HG03457 (cell line): ENCODE results near the gene DOCK3.
"Not testable (repeated sequence)": the region's sequence is repeated elsewhere in the genome, so short reads cannot be mapped to it uniquely, and the experiment has no call there.

ENCODE experiments used
- ATAC-seq: cut with Tn5 transposase; IDR thresholded peaks from one replicate; pipeline ENCODE4 v1.9.1; 2021; ENCODE audit warnings: moderate number of reproducible peaks; ENCODE audit not compliant: unreplicated experiment

The DOCK3 gene

DNA sequence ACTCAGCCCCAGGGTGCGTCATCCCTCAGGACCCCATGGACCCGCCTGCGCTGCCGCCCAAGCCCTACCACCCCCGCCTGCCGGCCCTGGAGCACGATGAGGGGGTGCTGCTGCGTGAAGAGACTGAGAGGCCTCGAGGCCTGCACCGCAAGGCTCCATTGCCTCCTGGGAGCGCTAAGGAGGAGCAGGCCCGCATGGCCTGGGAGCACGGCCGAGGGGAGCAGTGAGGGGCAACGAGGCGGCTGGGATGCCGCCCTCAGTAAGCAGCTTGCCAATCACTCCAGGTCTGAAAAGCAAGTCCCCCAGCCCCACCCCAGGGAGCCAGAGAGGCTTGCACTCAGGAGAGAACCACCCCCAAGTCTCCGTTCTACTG, 706.6 kb downstream of the DOCK3 start:
- ATAC-seq, result no peak

DNA sequence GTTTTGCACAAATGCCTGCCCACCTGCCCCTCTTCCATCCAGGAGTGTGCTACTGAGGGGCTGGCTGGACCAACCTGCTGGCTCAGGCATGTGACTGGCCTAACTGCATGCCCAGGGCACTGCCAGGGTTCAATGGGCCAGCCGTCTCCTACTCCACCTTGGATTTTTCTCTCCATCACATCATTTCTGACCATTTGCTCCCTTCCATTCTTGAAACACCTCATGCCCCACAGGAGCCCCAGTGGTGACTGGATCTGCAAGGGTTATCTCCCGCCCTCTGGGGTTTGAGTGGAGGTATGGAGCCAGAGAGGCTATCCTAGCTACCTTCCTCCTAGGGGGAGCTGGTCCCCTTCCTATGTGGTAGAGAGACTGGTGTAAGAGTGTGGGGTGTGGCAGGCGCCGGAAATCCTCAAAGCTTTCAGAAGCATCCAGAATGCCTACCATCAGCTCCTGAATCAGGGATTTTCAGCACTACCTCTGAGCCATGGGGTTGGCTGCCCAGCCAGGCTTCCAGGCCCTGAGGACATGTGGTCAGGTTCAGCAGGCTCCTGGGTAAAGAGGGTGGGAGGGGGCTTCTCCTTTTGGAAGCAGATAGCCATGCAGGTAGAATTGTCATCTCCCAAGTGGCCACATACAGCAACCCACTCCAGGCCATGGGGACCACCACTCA, 707.5 kb downstream of the DOCK3 start:
- no peak for ATAC-seq

DNA sequence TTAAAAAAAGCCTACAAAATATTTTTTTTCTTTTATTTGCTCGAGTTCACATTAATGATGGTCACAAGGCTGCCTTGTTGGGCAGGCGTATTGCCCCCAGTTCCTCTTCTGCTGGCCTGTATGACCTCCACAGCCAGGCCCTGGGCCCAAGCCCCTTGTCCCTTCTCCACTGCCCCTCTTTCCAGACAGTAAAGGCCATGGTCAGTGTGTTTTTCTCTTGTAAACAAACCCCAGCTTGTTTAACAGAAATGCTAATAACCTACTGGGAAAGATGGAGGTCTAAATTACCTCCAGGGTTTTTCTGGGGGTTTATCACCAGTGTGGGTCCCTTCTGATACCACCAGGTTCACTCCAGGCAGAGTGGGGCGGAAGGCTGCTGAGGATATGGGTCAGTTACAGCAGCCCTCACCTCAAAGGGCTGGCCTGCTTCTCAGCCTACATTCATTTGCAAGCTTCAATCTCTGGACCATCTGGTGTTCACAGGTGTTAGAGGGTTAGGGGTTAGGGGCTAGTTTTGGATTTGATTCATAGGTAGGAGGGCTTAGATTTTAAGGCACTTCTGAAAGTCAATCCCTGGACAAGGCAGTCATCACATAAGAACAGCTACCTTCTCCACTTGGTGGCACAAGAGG, 708.3 kb downstream of the DOCK3 start:
- no peak for ATAC-seq

DNA sequence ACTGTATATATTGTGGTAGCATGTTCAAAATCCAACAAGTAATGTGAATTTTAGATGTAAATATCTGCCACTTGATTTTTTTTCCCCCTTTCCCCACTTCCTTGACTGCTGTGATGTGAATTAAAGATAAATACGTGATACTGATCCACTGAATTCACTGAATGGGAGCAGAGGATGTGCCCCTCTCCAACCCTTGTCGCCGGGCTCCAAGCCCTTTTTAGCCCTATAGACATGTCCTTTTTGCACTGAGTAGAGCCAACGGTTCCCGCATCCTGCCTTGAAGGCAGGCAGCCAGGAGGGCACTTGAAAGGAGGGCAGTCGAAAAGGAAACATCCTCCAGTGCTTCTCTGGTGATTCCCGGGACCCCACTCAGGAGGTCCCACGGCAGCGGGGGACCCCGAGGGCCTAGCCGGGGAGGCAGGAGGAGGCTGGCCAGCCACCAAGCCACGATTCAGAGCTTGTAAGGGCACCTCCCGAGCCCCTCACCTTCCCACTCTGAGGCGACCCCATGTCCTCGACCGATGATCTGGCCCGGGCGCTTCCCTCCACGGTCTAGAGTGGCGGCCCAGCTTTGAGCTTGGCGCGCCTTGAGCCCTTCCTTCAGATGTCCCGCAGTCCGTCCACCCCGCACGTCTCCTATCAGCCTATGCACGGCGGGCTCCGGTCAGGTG, 709.5 kb downstream of the DOCK3 start:
- ATAC-seq, result no peak

DNA sequence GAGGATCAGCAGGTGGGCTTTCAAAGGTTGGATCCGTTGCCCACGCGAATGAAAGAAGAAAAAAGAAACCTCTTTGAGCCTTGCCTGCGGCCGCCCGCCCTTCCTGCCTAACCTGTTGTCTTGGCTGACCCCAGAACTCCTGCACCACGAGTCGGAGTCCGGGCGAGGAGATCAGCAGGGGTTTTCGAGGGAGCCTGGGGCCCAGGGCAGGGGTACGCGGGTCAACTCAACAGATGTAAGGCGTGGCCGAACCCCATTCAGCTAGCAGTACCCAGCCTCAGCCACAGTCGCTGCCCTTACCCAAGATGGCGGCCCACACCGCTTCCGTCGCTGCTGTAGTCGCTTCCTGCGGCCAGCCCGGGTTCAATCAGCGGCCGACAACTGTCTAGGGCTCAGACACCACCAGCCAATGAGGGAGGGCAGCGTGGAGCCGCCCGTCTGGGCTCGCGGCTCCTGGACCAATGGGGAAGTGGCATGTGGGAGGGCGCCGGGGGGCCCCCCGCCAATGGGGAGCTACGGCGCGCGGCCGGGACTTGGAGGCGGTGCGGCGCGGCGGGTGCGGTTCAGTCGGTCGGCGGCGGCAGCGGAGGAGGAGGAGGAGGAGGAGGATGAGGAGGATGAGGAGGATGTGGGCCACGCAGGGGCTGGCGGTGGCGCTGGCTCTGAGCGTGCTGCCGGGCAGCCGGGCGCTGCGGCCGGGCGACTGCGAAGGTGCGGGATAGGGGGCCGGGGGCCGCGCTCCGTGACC, 710.2 kb downstream of the DOCK3 start, which contains the start of gene MANF:
Gene MANF (plus strand): TSS at position 566 of the 748 bp plus-strand sequence. CDS start 52 bp downstream, at position 618.
- ATAC-seq, result peak; percentile 92

DNA sequence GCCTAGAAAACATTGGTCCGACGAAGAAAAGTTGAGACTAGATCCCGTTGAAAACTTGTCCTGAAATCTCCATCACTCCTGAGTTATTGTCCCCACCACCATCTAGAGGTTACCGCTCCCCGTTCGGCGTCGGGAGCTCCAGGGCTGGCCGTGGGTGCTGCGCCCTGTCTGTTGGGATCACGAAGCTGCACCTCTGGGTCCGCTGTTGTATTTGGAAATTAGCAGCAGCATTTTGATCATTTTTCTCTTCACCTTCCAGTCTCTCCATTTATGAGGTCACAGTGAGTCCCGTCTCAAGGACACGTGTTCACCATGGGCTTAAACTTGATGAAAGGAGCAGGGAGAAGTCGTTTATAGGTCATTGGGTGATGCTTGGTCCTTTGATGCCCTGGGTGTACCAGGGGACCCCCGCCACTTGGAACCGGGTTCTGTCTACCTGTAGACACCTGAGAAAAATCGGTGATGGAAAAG, 710.9 kb downstream of the DOCK3 start:
- no peak for ATAC-seq

DNA sequence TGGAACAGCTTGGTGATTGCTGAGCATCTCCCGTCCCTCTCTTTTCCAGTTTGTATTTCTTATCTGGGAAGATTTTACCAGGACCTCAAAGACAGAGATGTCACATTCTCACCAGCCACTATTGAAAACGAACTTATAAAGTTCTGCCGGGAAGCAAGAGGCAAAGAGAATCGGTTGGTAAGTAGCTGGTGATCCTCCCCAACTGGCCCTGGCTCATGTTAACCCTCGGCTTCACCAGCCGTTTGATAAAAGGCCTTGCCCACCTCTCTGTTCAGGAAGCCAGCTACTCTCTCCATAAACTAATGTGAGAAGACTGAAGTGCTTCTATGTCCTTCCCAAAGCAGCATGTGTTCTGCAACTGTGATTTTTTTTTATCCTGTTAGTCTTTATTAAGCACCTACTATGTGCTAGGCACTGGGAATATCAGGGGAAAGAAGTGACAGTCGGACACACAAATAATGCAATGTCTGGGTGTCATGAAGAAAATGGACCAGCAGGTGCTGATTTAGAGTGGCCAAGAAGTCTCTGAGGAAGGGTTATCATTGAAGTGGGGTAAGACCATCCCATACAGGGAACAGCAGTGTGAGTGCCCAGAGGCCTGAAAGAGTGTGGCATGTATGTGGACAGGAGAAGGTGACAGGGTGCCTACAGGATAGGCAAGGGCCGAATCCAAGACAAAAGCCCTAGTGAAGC, 711.6 kb downstream of the DOCK3 start:
- no peak for ATAC-seq

DNA sequence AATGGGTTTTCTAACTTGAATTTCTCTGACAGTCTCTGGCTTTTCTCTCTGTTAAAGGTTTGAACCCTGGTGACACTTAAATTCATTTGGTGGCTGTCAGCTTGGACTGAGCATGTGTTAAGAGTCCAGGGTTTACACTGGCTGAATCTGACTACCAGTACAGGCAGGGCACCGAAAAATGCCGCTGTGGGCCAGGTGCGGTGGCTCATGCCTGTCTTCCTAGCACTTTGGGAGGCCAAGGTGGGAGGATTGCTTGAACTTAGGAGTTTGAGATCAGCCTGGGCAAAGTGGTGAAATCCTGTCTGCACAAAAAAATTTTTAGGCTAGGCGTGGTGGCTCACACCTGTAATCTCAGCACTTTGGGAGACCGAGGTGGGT, 712.1 kb downstream of the DOCK3 start:
- no peak for ATAC-seq

DNA sequence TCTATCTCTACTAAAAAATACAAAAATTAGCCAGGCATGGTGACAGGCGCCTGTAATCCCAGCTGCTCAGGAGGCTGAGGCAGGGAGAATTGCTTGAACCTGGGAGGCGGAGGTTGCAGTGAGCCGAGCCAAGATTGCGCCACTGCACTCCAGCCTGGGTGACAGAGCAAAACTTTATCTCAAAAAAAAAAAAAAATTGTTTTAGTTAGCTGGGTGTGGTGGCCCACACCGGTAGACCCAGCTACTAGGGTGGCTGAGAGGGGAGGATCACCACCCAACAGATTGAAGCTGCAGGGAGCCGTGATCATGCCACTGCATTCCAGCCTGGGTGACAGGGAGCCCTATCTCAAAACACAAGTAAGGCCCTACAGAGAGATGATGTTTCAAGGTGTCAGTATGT, 712.6 kb downstream of the DOCK3 start:
- not testable (repeated sequence) for ATAC-seq

DNA sequence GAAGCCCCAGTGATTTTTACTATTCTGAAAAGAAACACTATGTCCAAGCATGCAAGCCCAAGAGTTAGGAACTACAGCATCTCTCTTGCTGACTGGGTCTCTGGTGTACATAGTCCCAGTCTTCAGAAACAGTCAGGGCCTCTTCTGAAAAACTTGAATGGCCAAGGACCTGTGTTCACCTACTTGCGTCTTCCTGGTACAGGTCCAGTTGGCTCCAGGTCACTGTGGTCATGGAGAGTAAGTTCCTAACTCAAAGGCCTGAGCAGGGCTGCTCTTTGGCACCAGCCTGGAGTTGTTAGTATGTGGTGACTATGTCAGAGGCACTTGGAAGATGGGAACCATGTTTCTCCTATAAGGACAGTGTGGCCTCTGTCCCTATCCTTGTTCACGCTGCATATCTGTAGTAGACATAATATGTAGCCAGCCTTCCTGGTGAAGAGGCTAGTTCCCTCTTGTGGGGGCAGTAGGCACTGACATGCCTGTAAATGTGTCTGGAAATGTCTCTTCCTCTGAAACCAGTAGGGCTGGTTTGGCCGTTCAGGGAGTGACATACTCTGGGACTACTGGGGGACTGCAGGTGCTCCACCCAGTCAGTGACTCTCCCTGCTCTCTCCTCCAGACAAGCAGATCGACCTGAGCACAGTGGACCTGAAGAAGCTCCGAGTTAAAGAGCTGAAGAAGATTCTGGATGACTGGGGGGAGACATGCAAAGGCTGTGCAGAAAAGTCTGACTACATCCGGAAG, 713.7 kb downstream of the DOCK3 start:
- ATAC-seq, result no peak

DNA sequence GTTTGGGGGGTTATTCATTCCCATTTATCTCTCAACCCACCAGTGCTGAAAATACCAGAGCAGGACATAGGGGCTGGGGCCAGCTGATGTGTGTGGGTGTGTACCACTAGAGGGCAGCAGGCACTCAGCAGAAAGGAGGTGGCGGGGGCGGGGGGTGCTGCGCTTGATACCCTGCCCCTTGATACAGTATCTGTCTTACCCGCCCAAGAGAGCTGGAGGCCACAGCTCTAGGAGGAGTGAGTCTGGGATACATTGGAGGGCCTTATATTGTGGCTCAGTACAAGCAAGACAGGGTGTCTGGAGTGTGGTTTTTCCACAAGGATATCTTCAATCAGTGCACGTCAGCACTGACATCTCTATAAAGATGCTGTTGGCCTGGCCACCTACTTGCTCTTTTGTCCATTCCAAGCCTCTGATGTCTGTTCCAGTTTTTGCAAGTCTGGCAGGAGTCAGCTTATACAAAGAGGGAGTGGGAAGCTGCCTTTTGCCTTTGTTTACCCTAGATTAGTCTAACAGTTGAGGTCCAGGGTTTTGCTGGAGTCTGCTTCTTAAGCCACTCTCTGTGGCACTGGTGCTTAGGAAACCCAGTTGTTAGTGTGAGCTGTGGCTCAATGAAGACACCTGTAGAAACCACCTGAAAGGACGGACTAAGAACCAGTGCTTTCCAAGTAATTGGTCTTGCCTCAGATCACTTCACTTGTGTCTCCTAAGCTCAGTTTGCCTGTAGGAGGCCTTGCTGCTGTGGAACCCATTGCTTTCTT, 714.9 kb downstream of the DOCK3 start:
- no peak for ATAC-seq

DNA sequence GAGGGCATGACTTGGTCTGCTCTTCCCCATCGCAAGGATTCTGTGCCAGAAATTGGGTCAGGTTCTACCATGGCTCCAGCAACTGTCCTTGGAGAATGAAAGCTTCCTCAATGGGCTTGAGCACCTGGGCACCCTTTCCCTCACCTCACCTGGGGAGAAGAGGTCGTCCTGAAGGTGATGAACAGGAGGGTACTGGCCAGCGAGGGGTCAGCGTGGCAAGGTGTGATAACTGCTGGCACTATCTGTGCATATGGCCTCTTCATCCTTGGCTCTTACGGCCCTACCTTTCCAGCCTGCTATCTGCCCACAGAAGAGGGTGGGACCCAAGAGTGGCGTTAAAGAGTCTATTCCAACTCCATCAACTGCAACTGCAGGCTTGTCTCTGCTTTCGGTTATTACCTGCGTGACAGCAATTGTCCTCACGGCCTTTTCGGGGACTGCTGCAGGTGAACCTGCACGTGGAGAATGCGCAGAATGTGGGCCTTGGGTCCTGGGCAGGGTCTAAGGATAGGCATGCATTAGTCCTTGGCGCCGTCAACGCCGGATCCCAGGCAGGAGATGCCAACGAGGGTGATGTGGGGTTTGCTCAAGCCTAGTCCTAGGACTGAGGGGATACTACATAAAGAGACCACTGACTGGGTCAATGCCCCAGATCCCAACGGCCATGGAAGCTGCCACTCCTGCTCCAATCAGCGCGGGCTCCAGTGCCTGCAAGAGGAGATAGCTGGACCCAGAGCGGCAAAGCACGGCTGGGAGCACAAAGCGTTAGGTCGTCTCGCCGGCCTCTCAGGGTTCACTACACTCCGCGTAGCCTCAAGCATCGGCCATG, 715.7 kb downstream of the DOCK3 start:
- peak; percentile 3 for ATAC-seq

DNA sequence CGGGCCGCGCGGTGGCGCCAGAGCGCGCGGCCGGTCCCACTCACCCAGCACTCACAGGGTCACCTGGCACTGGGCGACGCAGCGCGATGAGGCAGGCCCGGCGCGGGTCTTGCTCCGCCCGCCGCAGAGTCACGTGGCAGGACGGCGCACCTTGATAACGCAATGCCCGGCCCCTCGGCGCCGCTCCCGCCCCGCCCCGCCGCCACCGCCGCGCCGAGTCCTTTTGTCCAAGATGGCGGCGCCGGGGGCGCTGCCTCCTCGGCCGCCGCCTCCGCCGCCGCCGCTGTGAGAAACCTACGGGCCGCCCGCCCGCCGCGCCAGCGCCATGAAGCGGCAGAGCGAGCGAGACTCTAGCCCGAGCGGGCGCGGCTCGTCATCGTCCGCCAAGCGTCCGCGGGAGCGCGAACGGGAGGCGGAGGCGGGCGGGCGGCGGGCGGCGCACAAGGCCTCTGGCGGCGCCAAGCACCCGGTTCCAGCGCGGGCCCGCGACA, 716.4 kb downstream of the DOCK3 start, which contains the start of gene RBM15B:
Gene RBM15B (plus strand): TSS at position 211 of the 491 bp plus-strand sequence. CDS start 115 bp downstream, at position 326.
- peak; percentile 82 for ATAC-seq

DNA sequence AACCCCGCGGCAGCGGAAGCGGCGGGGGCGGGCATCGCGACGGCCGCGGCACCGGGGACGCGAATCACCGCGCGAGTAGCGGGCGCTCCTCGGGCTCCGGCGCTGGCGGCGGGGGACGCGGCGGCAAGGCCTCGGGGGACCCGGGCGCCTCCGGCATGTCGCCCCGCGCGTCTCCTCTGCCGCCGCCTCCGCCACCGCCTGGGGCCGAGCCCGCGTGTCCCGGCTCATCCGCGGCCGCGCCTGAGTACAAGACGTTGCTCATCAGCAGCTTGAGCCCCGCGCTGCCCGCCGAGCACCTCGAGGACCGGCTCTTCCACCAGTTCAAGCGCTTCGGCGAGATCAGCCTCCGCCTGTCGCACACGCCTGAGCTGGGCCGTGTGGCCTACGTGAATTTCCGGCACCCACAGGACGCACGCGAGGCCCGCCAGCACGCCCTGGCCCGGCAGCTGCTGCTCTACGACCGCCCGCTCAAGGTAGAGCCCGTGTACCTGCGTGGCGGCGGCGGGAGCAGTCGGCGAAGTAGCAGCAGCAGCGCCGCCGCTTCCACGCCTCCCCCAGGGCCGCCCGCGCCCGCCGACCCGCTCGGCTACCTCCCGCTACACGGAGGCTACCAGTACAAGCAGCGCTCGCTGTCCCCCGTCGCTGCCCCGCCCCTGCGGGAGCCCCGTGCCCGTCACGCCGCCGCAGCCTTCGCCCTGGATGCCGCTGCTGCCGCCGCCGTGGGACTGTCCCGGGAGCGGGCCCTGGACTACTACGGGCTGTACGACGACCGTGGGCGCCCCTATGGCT, 717.0 kb downstream of the DOCK3 start:
- ATAC-seq, result peak; percentile 8

DNA sequence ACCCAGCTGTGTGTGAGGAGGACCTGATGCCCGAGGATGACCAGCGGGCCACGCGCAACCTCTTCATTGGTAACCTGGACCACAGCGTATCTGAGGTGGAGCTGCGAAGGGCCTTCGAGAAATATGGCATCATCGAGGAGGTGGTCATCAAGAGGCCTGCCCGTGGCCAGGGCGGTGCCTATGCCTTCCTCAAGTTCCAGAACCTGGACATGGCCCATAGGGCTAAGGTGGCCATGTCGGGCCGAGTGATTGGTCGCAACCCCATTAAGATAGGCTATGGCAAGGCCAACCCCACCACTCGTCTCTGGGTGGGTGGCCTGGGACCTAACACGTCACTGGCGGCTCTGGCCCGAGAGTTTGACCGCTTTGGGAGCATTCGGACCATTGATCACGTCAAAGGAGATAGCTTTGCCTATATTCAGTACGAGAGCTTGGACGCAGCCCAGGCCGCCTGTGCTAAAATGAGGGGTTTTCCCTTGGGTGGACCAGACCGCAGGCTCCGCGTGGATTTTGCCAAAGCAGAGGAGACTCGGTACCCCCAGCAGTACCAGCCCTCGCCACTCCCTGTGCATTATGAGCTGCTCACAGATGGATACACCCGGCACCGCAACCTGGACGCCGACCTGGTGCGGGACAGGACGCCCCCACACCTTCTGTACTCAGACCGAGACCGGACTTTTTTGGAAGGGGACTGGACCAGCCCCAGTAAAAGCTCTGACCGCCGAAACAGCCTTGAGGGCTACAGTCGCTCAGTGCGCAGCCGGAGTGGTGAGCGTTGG, 717.8 kb downstream of the DOCK3 start:
- ATAC-seq, result no peak

DNA sequence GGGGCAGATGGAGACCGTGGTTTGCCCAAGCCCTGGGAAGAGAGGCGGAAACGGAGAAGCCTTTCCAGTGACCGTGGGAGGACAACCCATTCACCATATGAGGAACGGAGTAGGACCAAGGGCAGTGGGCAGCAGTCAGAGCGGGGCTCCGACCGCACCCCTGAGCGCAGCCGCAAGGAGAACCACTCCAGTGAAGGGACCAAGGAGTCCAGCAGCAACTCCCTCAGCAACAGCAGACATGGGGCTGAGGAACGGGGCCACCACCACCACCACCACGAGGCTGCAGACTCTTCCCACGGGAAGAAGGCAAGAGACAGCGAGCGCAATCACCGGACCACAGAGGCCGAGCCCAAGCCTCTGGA, 718.4 kb downstream of the DOCK3 start:
- no peak for ATAC-seq

DNA sequence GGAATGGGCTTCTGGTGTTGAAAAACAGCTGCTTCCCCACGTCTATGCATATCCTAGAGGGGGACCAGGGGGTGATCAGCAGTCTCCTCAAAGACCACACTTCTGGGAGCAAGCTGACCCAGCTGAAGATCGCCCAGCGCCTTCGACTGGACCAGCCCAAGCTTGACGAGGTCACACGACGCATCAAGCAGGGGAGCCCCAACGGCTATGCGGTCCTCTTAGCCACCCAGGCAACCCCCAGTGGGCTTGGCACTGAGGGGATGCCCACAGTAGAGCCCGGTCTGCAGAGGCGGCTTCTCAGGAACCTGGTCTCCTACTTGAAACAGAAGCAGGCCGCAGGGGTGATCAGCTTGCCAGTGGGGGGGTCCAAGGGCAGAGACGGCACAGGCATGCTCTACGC, 718.8 kb downstream of the DOCK3 start:
- ATAC-seq, result no peak
